ENCODE measurements around the gene SUPT4H1. TPM values are rescaled to one million over a fixed set of nuclear protein-coding genes. Genes with fewer than 3 reads are reported as not detected.

SUPT4H1 gene
- total RNA-seq, 1 experiment from 2014 or later = 70.9 TPM

DNA sequence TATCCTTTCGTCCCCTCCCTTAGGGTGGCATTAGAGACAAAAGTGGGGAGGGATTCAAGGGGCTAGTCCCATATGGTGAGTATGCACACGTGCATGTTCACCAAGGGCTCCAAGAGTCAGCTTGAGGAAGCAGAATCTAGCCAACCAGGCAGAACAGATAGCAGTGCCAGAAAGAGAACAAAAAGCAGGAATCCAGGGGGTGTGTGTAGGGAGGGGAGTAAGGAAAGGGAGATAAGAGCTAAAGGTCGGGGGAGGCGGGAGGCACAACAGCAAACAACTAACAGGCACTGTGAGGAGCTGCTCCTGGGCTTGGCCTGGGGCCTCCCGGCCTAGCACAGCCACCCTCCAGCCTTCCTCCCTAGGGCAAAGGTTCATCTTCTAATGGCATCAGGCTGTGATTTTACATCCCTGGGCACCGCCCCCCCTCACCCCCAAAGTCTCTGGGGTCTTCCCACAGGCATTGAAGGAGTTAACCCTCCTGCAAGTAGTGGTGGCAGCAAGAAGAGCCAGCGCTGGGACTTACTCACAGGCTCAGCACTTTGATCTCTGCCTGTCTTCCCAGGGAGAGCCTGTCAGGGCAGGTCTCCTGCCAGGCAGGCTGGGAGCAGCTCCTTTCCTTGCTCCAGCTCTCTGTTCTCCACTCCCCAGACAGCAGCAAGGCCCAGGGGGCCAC lies 12.4 kb upstream of the SUPT4H1 start:
- BruUV-seq (replicated peaks) = no TSS peak
- peak overlapping the region; percentile 67 for H3K27ac Mint-ChIP-seq (ENCODE audit: unreplicated experiment)
- H3K9me3 Mint-ChIP-seq (ENCODE audit: unreplicated experiment) = no peaks in the 10 kb centered on the region
- intact Hi-C loops (cut with micrococcal nuclease; ENCODE audit: unreplicated experiment) = loop anchor here (1.0 to 5.0 kb wide), 6 partner anchors 12 to 53 kb away; partner anchors contain the start of genes RNF43 and SUPT4H1
- no peaks in the 10 kb centered on the region for H3K9me3 ChIP-seq
- H3K4me3 ChIP-seq (ENCODE audit: low read depth, low read length) = no peak overlapping the region
- H3K4me1 ChIP-seq = peaks cover 61% of the 10 kb centered on the region
- peaks cover 84% of the 10 kb centered on the region for H3K36me3 Mint-ChIP-seq (ENCODE audit: insufficient read depth, unreplicated experiment)
- ChIA-PET CTCF (interaction anchor here (0.6 to 3.6 kb wide), 11 partner anchors 12 to 155 kb away, joined by 3 to 34 read pairs (median 5); partner anchors contain the start of genes RNF43 and SUPT4H1), POLR2A (interaction anchor here (0.8 to 2.8 kb wide), 6 partner anchors 12 to 53 kb away, joined by 3 to 28 read pairs (median 6); partner anchors contain the start of genes RNF43 and SUPT4H1)
- no peak for TF ChIP-seq CTCF (IDR thresholded peaks at IDR 0.05; ENCODE audit: insufficient read depth in 1 of 2, low read depth in 1 of 2, low read length in 1 of 2, severe bottlenecking in 1 of 2, unreplicated experiment in 1 of 2)
- DNase-seq = peak; percentile 84 to 92
- no peaks in the 10 kb centered on the region for H3K27me3 Mint-ChIP-seq (ENCODE audit: insufficient read depth, unreplicated experiment)
- H3K4me3 Mint-ChIP-seq (ENCODE audit: unreplicated experiment) = peak overlapping the region; percentile 43
- H3K27me3 ChIP-seq (replicated peaks; ENCODE audit: control insufficient read depth, insufficient read depth, low read length) = no peaks in the 10 kb centered on the region
- H3K4me1 Mint-ChIP-seq (ENCODE audit: low read depth, unreplicated experiment) = peaks cover 63% of the 10 kb centered on the region
- peaks cover 13% of the 10 kb centered on the region for H3K36me3 ChIP-seq (ENCODE audit: control insufficient read depth, insufficient read depth, low read length)

GRCh38 chr17:58363457-58364185 lies 11.6 kb upstream of the SUPT4H1 start:
- CTCF ChIA-PET = interaction anchor here (0.6 to 3.6 kb wide), 9 partner anchors 11 to 155 kb away, joined by 3 to 34 read pairs (median 7); partner anchors contain the start of genes RNF43 and SUPT4H1
- H3K9me3 Mint-ChIP-seq (ENCODE audit: unreplicated experiment) = no peaks in the 10 kb centered on the region
- no peak for DNase-seq
- Histone ChIP-seq H3K36me3 (ENCODE audit: control insufficient read depth, insufficient read depth, low read length) (peaks cover 13% of the 10 kb centered on the region), H3K9me3 (no peaks in the 10 kb centered on the region), H3K27me3 (replicated peaks; ENCODE audit: control insufficient read depth, insufficient read depth, low read length) (no peaks in the 10 kb centered on the region), H3K4me3 (ENCODE audit: low read depth, low read length) (no peak overlapping the region), H3K4me1 (peaks cover 53% of the 10 kb centered on the region)
- H3K27me3 Mint-ChIP-seq (ENCODE audit: insufficient read depth, unreplicated experiment) = no peaks in the 10 kb centered on the region
- BruUV-seq (replicated peaks) = no TSS peak
- H3K36me3 Mint-ChIP-seq (ENCODE audit: insufficient read depth, unreplicated experiment) = peaks cover 77% of the 10 kb centered on the region
- TF ChIP-seq CTCF (IDR thresholded peaks at IDR 0.05; ENCODE audit: insufficient read depth in 1 of 2, low read depth in 1 of 2, low read length in 1 of 2, severe bottlenecking in 1 of 2, unreplicated experiment in 1 of 2) = no peak
- POLR2A ChIA-PET = interaction anchor here (1.1 to 2.8 kb wide), 5 partner anchors 12 to 54 kb away, joined by 5 to 28 read pairs (median 6); partner anchors contain the start of genes RNF43 and SUPT4H1
- H3K4me3 Mint-ChIP-seq (ENCODE audit: unreplicated experiment) = peak overlapping the region; percentile 43
- H3K4me1 Mint-ChIP-seq (ENCODE audit: low read depth, unreplicated experiment) = peaks cover 55% of the 10 kb centered on the region
- intact Hi-C loops (cut with micrococcal nuclease; ENCODE audit: unreplicated experiment) = loop anchor here (1.0 to 5.0 kb wide), 6 partner anchors 11 to 54 kb away; partner anchors contain the start of genes RNF43 and SUPT4H1
- peak overlapping the region; percentile 67 for H3K27ac Mint-ChIP-seq (ENCODE audit: unreplicated experiment)

GRCh38 chr17:58362368-58363014 lies 10.5 kb upstream of the SUPT4H1 start:
- peaks cover 11% of the 10 kb centered on the region for H3K36me3 ChIP-seq (ENCODE audit: control insufficient read depth, insufficient read depth, low read length)
- Mint-ChIP-seq H3K9me3 (ENCODE audit: unreplicated experiment) (no peaks in the 10 kb centered on the region), H3K36me3 (ENCODE audit: insufficient read depth, unreplicated experiment) (peaks cover 78% of the 10 kb centered on the region), H3K4me1 (ENCODE audit: low read depth, unreplicated experiment) (peaks cover 51% of the 10 kb centered on the region), H3K27me3 (ENCODE audit: insufficient read depth, unreplicated experiment) (no peaks in the 10 kb centered on the region), H3K4me3 (ENCODE audit: unreplicated experiment) (peak overlapping the region; percentile 11), H3K27ac (ENCODE audit: unreplicated experiment) (peak overlapping the region; percentile 67)
- BruUV-seq (replicated peaks) = no TSS peak
- H3K4me1 ChIP-seq = peaks cover 46% of the 10 kb centered on the region
- H3K4me3 ChIP-seq (ENCODE audit: low read depth, low read length) = no peak overlapping the region
- intact Hi-C loops (cut with micrococcal nuclease; ENCODE audit: unreplicated experiment) = loop anchor here (5.0 kb wide), 1 partner anchor 45 kb away; no protein-coding TSS in a partner anchor
- DNase-seq = no peak
- TF ChIP-seq CTCF (IDR thresholded peaks at IDR 0.05; ENCODE audit: insufficient read depth in 1 of 2, low read depth in 1 of 2, low read length in 1 of 2, severe bottlenecking in 1 of 2, unreplicated experiment in 1 of 2) = no peak
- ChIA-PET POLR2A (no interaction called here), CTCF (interaction anchor here (1.0 kb wide), 1 partner anchor 55 kb away, joined by 3 read pairs; the partner anchor contains the start of gene RNF43)
- no peaks in the 10 kb centered on the region for H3K9me3 ChIP-seq
- no peaks in the 10 kb centered on the region for H3K27me3 ChIP-seq (replicated peaks; ENCODE audit: control insufficient read depth, insufficient read depth, low read length)
